ENCODE data around the gene PYURF.

PYURF gene

GRCh38 chr4:88511236-88511635 is 12.3 kb downstream of the PYURF start:
- no peak for DNase-seq (ENCODE audit: low read depth)

GRCh38 chr4:88503344-88503743 is 20.2 kb downstream of the PYURF start:
- no peak for DNase-seq (ENCODE audit: low read depth)

- DNase-seq (ENCODE audit: low read depth): no peak
These were observed 25.6 kb downstream of the PYURF start for GRCh38 chr4:88497859-88498409.

- no peak for DNase-seq (ENCODE audit: low read depth)
These were observed 34.3 kb downstream of the PYURF start for GRCh38 chr4:88489100-88489761.

- no peak for DNase-seq (ENCODE audit: low read depth)
These were observed 42.0 kb downstream of the PYURF start for GRCh38 chr4:88481537-88481936.

- DNase-seq (ENCODE audit: low read depth): no peak
These were observed 45.3 kb downstream of the PYURF start for GRCh38 chr4:88478247-88478646.

- DNase-seq (ENCODE audit: low read depth): no peak
These were observed 46.2 kb downstream of the PYURF start for GRCh38 chr4:88477229-88477860.
